ENCODE measurements around the gene WNT1.

Gene WNT1

DNA sequence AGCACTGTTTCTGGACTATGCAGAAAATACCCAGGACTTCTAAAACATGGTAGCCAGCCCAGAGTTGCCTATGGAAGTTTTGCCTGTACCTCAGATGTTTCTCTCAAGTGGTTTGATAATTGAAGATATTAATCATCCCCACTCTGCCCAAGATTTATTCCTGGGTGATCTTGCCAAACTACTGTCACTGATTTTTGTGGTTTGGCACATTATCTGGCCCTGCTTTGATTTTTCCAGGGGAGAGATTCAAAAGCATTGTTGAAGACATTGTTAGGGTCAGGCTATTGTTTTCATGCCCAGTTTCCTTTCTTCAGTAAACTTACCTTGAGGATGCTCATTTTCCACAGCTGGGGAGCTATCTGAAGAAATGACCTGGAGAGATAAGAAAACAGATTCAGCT lies 34.6 kb downstream of the WNT1 start:
- no peak for DNase-seq

DNA sequence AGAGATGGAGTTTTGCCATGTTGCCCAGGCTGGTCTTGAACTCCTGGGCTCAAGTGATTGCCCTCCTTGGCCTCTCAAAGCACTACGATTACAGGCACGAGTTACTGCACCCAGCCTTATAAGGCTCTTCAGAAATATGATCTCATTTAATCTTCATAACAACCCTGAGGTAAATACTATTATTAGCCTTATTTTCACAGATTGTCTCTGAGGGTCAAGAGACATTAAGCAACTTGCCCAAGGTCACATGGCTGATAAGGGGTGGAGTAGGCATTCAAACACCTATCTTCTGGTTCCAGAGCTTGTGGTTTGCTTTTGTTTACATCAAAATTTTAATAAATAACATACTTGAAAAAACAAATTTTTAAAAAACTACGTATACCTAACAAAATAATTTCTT lies 35.3 kb downstream of the WNT1 start:
- DNase-seq = no peak

DNA sequence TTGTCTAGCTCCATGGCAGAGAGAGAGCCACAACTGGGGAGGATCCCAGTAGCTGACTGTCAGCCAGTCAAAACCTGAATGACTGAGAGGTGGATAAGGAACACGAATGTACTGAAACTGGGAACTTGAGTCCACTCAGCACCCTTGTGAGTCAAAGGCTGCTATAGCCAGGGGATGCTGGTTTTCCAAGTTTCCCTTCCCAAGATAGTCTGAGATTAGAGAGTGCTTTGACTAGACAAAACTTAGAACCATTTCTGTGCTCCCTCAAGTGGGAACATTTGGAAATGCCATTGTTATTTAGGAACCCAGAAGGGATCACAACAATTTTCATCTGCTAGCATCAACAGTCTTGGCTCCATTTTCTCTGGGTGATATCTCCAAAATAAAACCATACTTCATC lies 36.4 kb downstream of the WNT1 start:
- no peak for DNase-seq

DNA sequence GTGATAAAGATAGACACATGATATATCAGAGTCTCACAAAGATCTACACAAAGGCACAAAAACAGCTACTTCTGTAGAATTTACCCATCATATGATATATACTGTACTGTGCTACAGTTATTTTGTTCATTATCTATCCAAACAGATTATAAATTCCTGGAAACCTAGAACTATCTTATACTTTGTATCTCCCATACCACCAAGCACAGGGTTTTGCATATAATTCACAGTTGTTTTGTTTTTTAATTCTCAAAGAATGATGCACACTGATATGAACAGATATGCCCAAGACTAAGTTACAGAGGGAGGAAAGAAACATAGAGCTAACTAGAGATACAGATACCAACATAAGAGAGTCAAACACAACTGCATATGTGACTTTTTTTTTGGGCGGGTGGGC lies 37.1 kb downstream of the WNT1 start:
- no peak for DNase-seq

DNA sequence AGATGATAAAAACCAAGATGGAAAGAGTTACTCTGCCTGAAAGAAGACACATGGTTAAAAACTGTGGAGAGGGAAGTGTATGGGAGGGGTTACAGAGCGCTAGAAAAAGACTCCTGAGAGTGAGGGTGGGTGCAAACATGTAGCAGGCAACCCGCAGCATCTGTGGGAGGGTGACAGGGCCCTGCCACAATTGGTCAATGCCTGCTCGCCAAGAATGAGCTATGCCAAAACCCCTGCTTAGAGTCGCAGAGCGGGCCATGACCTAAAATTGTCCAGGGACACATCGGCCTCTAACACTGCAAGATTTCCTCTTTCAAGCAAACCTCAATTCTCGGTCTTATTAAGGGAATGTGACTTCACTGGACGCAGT lies 39.8 kb downstream of the WNT1 start:
- no peak for DNase-seq

DNA sequence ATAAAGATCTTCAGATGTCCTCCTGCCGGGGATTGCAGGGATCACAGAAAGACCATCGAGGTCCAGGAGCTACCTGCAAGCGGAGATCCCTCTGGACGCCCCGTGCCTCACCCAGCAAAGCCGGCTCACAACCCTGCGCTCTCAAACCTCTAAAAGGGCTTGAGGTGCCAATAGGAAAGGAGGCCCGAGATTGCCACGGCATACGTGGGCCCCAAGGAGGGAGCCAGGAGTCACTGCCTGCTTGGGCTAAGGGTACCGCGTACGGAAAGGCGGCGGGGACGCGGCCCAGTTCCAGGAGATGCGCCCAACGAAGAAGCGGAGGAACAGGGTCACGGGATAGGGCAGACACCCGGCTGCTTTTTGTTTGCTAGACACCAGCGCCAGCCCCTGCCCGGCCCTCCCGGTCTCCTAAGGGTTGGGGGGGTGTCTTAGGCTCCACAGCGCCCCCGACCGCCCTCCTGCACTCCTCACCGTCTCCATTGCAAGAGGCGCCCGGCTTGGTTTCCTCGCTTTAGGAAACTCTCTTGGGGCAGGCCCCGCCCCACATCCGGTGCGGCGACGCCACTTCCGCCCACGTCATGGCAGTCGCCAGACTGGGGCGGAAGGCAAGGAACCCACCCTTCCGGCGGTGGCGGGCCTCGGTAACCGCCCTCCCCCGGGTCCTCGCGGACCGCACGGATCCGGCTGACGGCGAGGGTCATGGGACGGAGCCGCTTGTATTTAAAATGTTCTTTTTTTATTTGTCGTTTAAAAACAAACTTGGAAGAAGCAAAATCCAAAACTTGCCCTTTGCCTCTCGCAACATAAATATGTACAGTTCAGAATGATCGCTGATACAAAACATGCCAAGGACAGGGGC lies 40.4 kb downstream of the WNT1 start, which contains the start of gene PRKAG1:
PRKAG1 (minus strand) TSS at position 516 of the 859 bp plus-strand sequence; CDS start at position 480, 36 bp downstream.
- DNase-seq = peak; percentile 97

DNA sequence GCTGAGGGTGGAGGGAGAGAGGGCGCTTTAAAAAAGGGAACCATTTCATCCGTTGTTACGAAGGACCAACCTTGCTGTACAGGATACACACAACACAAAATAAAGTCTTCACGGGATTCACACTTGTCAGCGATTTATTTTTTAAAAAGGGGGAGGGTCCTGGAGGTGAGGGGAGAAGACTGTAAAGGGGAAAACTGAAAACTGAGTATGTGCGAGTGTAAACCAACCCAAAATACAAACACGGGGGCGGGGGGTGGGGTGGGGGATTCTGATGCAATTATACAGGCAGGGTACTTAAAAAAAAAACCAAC lies 41.0 kb downstream of the WNT1 start:
- DNase-seq = no peak

DNA sequence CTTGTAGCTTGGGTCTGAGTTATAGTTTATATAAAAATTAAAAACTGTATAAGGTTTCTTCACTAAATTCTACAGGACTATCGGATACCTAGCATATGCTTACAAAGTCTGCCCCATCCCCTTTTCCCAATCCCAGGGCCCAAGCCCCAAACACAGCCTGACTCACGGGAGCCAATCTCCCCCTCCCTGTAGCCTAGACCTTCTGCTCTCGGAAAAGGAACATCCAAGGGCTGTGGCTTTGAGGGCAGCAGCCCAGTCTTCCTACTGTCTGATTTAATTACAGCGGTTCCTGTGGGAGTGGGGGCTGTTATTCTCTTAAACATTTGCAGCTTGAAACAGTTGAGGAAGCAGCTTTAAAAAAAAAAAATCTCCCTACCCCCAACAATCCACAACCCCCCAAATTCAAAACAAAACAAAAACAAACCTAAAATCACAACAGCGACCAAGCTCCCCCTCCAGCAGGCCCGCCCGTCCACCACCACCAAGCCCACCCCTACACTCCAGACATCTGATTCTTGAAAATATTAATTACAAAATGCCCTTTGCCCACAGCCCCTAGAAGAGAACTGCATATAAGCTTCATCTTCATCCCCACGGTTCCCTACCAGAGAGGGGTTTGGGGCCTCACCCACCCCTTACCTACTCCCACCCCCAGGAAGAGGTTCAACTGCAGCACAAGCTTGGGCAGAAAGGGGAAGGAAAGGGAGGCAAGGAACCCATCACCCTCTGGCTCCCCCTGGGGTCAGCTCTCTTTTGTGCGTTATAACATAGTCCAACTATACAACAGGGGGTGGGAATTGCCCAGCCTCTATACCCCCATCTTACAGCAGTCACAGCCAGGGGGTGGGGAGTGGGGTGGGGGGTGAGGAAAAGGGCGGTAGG lies 41.6 kb downstream of the WNT1 start:
- no peak for DNase-seq

DNA sequence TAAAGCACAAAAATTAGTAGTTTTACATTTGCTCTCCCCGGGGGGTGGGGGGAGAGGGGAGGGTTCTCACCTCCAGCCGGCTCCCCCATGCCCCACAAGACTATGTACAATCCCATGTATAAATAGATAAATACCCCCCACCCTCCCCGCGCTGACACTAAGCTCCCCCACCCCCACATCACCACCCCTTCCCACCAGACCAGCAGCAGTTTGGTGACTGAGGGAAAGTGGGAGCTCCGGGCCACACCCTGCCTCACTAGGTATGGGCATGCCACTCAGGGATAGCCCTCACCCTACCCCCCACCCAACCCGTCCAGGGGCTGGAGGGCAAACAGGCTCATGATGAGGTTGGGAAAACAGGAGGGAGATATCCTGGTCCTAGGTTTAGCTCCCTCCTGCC lies 42.3 kb downstream of the WNT1 start:
- no peak for DNase-seq

DNA sequence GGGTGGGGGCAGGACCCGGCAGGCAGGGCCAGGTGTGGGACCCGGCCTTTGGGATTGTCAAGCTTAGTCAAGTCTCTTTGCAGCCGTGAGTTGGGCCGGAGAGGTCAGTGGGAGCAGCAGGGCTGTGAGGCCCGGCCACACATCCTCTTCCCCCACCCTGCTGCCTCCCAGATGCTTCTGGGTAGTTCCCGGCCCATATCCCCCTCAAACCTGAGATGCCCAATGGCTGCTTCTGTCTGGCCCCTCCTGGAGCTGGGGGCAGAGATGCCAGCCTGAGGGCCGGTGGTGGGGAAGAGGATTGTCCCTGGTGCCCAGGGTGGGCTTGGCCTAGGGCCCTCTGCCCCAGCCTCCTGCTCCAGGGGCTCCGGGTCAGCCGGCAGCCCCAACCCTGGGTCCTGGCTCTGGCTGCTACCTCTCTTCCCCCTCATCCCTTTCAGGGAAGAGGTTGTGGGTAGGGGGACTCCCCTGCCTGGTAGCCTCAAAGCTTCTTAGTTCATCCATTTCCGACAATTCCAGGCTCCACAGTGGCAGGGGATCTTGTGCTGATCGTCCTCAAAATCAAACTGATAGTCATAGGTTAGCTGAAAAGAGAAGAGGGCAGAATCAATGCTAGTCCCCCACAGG lies 43.3 kb downstream of the WNT1 start:
- no peak for DNase-seq

DNA sequence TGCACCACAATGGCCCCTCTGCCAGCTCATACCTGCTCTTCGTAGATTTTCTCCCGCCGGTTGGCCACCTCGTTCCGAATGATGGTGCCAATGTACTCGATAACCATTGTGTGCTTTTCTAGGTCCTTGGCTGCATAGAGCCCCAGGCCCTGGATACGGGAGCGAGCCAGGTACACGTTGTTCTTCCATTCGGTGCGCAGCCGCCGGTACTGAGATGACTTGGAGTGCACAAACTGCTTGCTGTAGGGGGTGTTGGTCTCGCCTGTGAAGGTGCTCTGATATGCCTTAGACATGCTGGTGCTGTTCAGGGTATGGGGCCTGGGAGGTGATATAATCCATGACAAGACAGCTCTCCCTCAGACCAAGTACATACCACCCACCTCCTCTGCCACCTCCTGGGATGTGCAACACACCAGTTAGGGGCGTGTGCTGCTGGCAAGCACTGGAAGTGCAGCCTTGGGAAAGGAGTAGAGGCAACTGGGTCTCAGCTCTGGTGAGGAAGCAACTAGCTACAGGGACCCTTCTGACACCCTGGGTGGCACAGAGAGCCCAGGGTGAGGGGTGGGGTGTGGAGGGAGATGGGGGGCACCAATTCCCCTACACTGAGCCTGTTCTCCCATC lies 44.5 kb downstream of the WNT1 start:
- no peak for DNase-seq

DNA sequence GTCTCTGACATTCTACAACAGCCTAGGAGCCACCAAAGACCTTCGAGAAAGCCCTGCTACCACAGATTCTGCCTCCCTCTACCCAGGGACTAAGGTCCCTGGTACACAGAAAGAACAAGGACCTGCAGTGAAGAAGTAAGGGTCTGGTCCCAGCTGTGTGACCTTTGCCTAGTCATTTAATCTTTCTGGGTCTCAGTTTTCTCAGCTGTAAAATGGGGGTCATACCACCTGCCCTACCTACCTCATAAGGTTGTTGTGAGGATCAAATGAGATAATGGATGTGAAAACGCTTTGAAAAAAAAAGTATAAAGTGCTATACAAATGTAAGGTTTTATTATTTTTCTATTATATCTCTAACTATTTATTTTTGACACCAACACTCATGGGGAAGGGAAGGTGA lies 45.7 kb downstream of the WNT1 start:
- DNase-seq = no peak

DNA sequence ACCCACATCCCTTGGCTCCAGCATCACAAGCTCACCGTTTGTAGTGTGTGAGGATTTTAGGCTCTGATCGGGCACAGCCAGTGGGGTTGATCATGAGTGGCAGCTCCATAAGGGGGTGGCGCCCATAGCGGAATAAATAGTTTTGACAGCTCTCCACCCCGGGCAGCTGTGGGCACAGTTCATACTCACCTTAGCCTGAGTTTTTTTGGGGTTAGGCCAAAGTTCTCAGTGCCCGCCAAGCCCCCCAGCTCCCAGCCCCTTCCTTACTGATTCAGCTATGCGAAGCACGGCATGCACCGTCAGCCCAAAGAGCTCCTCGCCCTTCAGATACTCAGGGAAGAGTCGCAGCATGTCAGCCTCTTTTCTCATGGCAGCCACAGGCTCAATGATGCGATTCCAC lies 46.4 kb downstream of the WNT1 start:
- DNase-seq = no peak

DNA sequence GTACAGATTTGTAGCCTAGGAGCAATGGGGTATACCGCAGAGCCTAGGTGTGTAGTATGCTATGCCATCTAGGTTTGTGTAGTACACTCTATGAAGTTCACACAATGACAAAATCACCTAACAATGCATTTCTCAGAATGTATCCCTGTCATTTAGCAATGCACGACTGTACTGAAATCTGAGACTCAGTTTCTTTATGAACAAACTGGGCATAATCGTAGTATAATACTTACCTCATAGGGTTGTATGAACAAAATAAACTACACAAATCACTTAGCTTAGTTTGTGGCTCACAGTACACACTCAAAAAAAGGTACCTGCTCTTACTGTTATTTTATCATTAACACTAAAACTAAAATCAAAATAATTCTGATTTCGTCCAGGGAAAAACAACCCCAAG lies 47.3 kb downstream of the WNT1 start:
- no peak for DNase-seq

DNA sequence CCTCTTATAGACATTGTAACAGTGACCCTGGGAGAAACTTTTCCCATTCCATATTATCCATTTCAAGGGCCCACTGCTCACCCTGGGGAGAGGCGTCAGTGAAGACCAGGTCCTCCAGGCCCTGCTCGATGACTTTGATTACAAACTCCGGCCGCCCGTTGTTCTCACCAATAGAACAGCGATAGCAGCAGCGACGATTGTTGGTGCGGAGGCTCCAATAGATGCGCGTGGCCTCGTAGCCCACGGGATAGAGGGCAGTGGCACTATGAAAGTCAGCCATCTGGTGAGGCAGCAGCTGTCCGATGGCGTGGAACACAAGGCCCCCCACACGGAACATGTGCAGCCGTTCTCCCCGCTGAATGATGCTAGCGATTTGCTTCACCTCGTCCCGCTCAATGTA lies 48.0 kb downstream of the WNT1 start:
- DNase-seq = no peak

DNA sequence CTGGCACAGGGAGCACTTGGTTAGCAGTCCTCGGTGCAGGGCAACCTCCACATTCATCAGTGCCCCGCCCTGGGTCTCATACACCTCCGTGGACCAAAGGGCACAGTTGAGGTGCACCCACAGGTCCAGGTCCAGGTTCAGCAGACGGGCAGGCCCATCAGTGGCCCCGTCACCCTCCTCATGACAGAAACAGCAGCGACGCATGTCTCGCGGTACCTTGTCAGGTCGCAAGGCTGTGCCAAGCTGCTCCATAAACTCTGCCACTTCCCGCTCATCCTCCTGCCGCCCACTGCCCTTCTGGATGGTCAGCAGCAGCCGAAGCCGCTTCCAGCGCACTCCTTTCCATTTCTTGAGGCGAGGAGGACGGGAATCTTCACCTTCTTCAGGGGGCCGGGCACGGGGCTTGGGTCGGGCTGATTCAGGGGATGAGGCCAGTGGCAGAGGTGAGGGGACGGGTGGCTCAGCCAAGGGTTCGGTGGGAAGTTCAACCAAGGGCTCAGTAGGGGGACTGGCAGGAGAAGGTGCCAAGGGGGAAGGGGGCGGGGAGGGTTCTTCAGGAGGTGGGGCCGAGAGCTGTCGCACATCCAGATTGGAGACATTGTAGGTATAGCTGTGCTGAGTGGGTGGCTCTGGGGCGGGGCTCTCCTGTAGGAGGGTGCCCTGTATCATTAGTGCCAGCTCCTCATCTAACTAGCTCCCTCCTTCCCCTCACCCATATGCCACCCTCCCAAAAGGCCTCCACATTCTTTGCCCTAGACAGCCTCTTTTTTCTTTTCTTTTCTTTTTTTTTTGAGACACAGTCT lies 48.8 kb downstream of the WNT1 start:
- DNase-seq = no peak

DNA sequence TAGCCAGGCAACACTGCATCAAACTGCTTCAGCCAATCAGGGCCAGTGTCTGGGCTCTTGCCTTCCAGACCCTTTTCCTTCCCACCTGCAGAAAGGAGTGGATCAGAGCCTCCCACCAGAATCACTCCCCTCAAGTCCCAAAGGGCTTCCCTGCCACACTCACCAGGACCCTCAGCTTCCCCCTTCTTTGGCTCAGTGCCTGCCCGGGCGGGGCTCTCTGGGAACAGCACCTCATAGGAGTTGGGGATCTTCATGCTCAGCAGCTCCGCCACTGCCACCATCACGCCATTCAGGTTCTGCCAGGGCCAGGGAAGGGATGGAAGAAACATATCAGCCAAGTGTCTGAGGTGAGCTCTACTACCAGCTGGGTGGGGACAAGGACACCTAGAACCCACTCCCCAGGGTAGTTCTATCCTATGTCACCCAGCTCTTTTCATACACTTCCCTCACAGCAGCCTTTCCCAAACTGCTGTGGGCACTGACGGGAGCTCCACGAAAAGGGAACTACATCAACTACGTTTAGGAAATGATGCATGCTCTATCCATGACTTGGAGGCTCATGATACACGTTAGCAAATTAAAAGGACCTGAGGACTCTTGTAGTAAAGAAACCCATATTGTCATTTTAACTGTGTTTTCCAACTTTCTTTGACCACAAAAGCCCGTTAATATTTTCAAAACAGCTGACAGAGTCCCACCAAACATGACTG lies 49.9 kb downstream of the WNT1 start:
- no peak for DNase-seq

DNA sequence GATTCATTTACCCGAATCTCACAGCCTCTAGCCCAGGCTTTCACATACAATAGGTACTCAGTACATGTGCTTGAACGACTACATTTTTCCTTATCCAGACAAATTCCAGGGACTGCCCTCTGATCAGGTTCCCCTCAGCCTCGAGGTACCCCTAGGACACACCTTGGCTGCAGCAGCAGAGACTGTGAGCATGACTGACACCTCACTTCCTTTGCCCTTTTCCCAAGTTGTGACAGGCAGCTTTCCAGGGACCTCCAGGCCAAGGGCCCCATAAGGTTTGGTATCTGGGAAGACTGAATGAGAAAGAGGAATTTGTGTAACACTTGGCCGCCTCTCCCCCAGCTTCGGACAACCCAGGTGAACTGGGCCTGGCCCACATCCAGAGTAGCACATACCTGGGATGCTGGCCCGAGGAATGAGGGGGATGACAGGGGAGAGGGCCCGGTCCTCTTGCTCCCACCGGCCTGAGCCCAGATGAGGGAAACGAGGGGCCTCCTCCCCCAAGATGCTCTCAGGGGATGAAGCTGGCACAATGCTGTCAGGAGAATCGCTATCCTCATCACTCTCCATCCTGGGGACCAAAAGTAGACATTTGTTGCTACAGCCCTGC lies 50.6 kb downstream of the WNT1 start:
- DNase-seq = no peak

DNA sequence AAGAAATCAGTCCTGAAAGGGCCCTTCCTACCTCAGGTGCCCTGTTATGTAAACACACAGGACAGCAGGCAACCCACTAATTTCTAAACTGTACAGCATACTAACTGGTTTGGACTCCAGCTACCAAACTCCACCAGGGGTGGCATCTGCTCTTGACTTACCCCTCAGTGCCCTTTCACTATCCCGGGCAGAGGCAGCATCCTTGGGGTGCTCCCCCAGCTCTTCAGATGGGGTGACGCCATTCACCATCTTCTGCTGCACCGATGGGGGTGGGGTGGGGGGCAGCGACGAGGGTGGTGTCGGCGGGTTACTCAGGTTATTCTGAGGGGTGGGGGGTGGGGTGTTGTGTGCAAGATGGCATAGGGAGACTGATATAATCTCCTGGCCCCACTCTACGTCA lies 52.0 kb downstream of the WNT1 start:
- no peak for DNase-seq

DNA sequence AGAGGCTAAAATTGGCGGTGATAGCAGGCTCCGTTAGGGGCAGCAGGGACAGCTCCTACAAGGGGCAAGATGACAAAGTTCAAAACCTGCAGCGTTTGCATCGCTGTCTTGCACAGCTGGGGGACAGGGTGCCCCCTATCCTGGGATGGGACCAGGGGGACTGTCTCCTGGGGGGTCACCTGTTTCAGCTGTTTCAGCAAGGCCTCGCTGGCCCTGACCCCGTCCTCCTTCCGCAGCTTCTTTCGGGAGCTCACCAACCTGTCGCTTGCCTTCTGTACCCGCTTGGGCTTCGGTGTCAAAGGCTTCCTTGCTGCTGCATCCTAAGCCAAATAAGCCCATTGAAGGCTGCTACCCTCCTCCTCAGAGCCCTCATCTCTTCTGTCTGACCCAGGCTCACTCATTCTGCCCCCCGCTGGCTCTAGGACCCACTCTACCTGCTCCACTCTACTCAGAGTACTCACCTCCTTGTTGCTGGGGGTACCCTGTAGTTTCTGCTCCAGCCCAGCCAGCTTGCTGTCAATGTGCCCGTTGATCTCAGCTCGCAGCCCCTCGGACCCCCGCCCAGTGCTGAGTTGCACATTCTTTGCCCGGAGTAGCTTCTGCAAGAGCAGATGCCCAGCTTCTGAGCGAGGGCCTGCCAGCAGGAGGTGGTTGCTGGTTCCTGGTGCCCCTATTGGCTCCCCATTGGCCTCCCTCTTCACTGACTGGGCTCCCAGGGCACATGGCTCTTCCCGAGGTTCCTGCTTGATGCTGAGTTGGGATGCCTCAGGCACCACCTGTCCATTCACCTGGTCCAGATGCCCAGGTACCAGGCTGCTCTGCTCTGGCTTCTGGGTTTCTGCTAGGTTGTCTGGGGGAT lies 52.8 kb downstream of the WNT1 start:
- no peak for DNase-seq

Measured in NCI-H774 (cell line).